B cell (primary cell): ENCODE data around the gene LPAR2. TPM values are rescaled to one million over a fixed set of nuclear protein-coding genes. Genes with fewer than 3 reads are reported as not detected.
"Not testable (repeated sequence)": the region's sequence is repeated elsewhere in the genome, so short reads cannot be mapped to it uniquely, and the experiment has no call there.

Source experiments
- ATAC-seq: fragments of 200-7000 bp; cut with Tn5 transposase; one replicate; pipeline ENCODE4 v1.10.0; 2021; ENCODE audit warnings: low read depth, mild to moderate bottlenecking, moderate number of reproducible peaks, moderate library complexity
- CTCF ChIA-PET: fragments of 350-600 bp; sonication (Branson Sonifier 250); formaldehyde crosslinking; loops from one replicate; lab custom pipeline; 2021; ENCODE audit warnings: antibody characterized with exemption, inconsistent platforms; lab: Charles Lee
- POLR2A ChIA-PET: fragments of 350-600 bp; sonication (Branson Sonifier 250); formaldehyde crosslinking; loops from one replicate; lab custom pipeline; 2021; ENCODE audit warnings: antibody characterized with exemption; lab: Charles Lee
- DNase-seq: peaks from one replicate; pipeline ENCODE4 v3.0.0; 2013
- H2AFZ ChIP-seq: 2 replicates; pipeline ENCODE4 v1.6.1; 2012; ENCODE audit warnings: mild to moderate bottlenecking, low read depth, low read length; ENCODE audit not compliant: insufficient read depth, poor library complexity, severe bottlenecking
- H3K27ac ChIP-seq, 2 donors: 1 replicate in 1 of 2; 2 replicates in 1 of 2; pipeline ENCODE4 v1.5.1; 2012 to 2013; ENCODE audit warnings: low read length in 2 of 2, mild to moderate bottlenecking in 2 of 2, moderate library complexity in 1 of 2
- H3K27me3 ChIP-seq, 4 experiments: fragments of 200-600 bp in 1 of 4; sonication (generic) in 1 of 4; replicated peaks in 1 of 4; 1 replicate in 2 of 4; 2 replicates in 2 of 4; pipeline versions ENCODE4 v1.6.1 to v1.7.0; 2013 to 2016; ENCODE audit warnings: low read length in 3 of 4, mild to moderate bottlenecking in 2 of 4, mixed read lengths in 1 of 4, moderate library complexity in 1 of 4; ENCODE audit not compliant: insufficient read depth in 4 of 4, control insufficient read depth in 3 of 4; ENCODE audit errors: control extremely low read depth in 1 of 4
- H3K36me3 ChIP-seq, 2 experiments: replicated peaks in 1 of 2; 1 replicate in 1 of 2; 2 replicates in 1 of 2; pipeline versions ENCODE4 v1.6.1 to v1.7.1; 2013; ENCODE audit warnings: low read length in 1 of 2; ENCODE audit not compliant: insufficient read depth in 2 of 2, control insufficient read depth in 1 of 2; ENCODE audit errors: control extremely low read depth in 1 of 2, extremely low read depth in 1 of 2
- H3K4me1 ChIP-seq, 2 donors: fragments of 200-600 bp in 1 of 2; sonication (generic) in 1 of 2; 1 replicate in 1 of 2; 2 replicates in 1 of 2; pipeline versions ENCODE4 v1.5.1 to v1.6.1; 2013 to 2017; ENCODE audit warnings: low read length in 2 of 2; ENCODE audit not compliant: control insufficient read depth in 2 of 2, insufficient read depth in 2 of 2
- H3K4me2 ChIP-seq: replicated peaks from 2 replicates; pipeline ENCODE3; 2012; ENCODE audit warnings: mild to moderate bottlenecking, low read depth, low read length; ENCODE audit not compliant: poor library complexity, severe bottlenecking
- H3K4me3 ChIP-seq, 5 experiments: fragments of 200-600 bp in 1 of 5; sonication (generic) in 1 of 5; 1 replicate in 3 of 5; 2 replicates in 2 of 5; pipeline versions ENCODE4 v1.5.1 to v1.7.0; 2011 to 2016; ENCODE audit warnings: low read length in 4 of 5, mild to moderate bottlenecking in 4 of 5, low read depth in 2 of 5, control low read depth in 1 of 5, moderate library complexity in 1 of 5; ENCODE audit not compliant: insufficient read depth in 1 of 5; ENCODE audit errors: control extremely low read depth in 1 of 5, extremely low read depth in 1 of 5
- H3K79me2 ChIP-seq: fragments of 200-600 bp; sonication (generic); one replicate; pipeline ENCODE4 v1.6.0; 2016; ENCODE audit warnings: low read length; ENCODE audit not compliant: control insufficient read depth, insufficient read depth
- H3K9ac ChIP-seq: fragments of 200-600 bp; sonication (generic); 2 replicates; pipeline ENCODE4 v1.6.1; 2017; ENCODE audit warnings: mild to moderate bottlenecking, low read length, moderate library complexity
- H3K9me3 ChIP-seq, 3 donors: one replicate each; pipeline versions ENCODE4 v1.6.1 to v1.7.1; 2013; ENCODE audit warnings: low read length in 2 of 3; ENCODE audit not compliant: control insufficient read depth in 2 of 3, insufficient read depth in 1 of 3; ENCODE audit errors: control extremely low read depth in 1 of 3
- H4K20me1 ChIP-seq: 2 replicates; pipeline ENCODE4 v1.6.0; 2012; ENCODE audit warnings: mild to moderate bottlenecking, low read length; ENCODE audit not compliant: insufficient read depth, control insufficient read depth, poor library complexity, severe bottlenecking
- H3K27ac Mint-ChIP-seq: one replicate; pipeline ENCODE4 v1.8.0; 2021; ENCODE audit warnings: mixed read lengths
- H3K27me3 Mint-ChIP-seq: one replicate; pipeline ENCODE4 v1.8.0; 2021; ENCODE audit warnings: mixed read lengths
- H3K4me1 Mint-ChIP-seq: one replicate; pipeline ENCODE4 v1.8.0; 2021; ENCODE audit warnings: mixed read lengths
- H3K4me3 Mint-ChIP-seq: one replicate; pipeline ENCODE4 v1.8.0; 2021; ENCODE audit warnings: mixed read lengths
- H3K9me3 Mint-ChIP-seq: one replicate; pipeline ENCODE4 v1.8.0; 2022; ENCODE audit warnings: mixed read lengths; ENCODE audit not compliant: insufficient read depth
- CTCF ChIP-seq: fragments of 200-600 bp; IDR thresholded peaks from one replicate; pipeline ENCODE4 v1.8.0; 2022; ENCODE audit warnings: antibody characterized with exemption, mild to moderate bottlenecking
- EZH2 ChIP-seq: IDR thresholded peaks from 2 replicates; pipeline ENCODE4 v1.6.1; 2012; ENCODE audit warnings: borderline replicate concordance, low read depth, mild to moderate bottlenecking, moderate library complexity, low read length; ENCODE audit not compliant: insufficient read depth, poor library complexity, severe bottlenecking
- WGBS: methylation state at CpG from one replicate; pipeline ENCODE4 v1.1.5; 2013; ENCODE audit warnings: missing lambda C conversion rate; ENCODE audit not compliant: insufficient coverage; 5-methylcytosine and 5-hydroxymethylcytosine counted together
- intact Hi-C: fragments of 100-400 bp; cut with micrococcal nuclease; formaldehyde crosslinking; loops from one replicate; pipeline ENCODE4 v1.10.0; 2022
- polyA plus RNA-seq: library from polyadenylated mRNA; depleted of rRNA; stranded (reverse); fragments of >200 nt; gene quantifications from 2 replicates; pipeline ENCODE4 v1.2.3, GENCODE V29; 2012
- total RNA-seq, 2 donors: library from RNA; stranded (reverse); fragments of 120-200 nt in 1 of 2; gene quantifications; 1 replicate in 1 of 2; 2 replicates in 1 of 2; pipeline versions ENCODE4 v1.2.3 to v1.2.4, GENCODE V29; 2013 to 2022

LPAR2 gene
- total and polyA plus RNA-seq, 2 donors (not counting 1 experiment from before 2014, with no cell fraction given): 27.1 to 37.2 TPM

GRCh38 chr19:19598728-19599451, 29.1 kb downstream of the LPAR2 start:
- H3K27me3 Mint-ChIP-seq, H3K9ac ChIP-seq, H3K27me3 ChIP-seq, H3K9me3 Mint-ChIP-seq, H4K20me1 ChIP-seq, H3K9me3 ChIP-seq, H3K36me3 ChIP-seq, H3K79me2 ChIP-seq: not testable (repeated sequence)
- peak overlapping the region; percentile 52 for H3K4me2 ChIP-seq
- ChIA-PET CTCF (interaction anchor here (1.2 kb wide), 1 partner anchor 38 kb away, joined by 5 read pairs; no protein-coding TSS in a partner anchor), POLR2A (interaction anchor here (0.6 kb wide), 2 partner anchors 35 to 118 kb away, joined by 4 to 6 read pairs; no protein-coding TSS in a partner anchor)
- intact Hi-C loops: loop anchor here (1.0 kb wide), 1 partner anchor 44 kb away; the partner anchor contains the start of gene GMIP
- peak overlapping the region; percentile 30 for H2AFZ ChIP-seq
- WGBS: 81% methylated on average over 12 of the region's 20 CpGs
- Mint-ChIP-seq H3K4me1 (peaks cover 40% of the 10 kb centered on the region), H3K4me3 (peak overlapping the region; percentile 79), H3K27ac (peak overlapping the region; percentile 91)
- ATAC-seq (peak; percentile 40), DNase-seq (peak; percentile 45)
- H3K4me3 ChIP-seq: peak overlapping the region in 2 of 5 experiments; percentile 0 to 2
- peak overlapping the region; percentile 48 to 79 for H3K27ac ChIP-seq
- H3K4me1 ChIP-seq: peaks cover 5 to 27% of the 10 kb centered on the region in 2 donors

- POLR2A ChIA-PET: interaction anchor here (0.6 kb wide), 1 partner anchor 20 kb away, joined by 4 read pairs; no protein-coding TSS in a partner anchor
- no peaks in the 10 kb centered on the region for H3K27me3 ChIP-seq
- 70% methylated on average over 4 of the region's 8 CpGs for WGBS
- DNase-seq (peak; percentile 76), ATAC-seq (peak; percentile 71)
- H3K79me2 ChIP-seq: no peaks in the 10 kb centered on the region
- H3K9me3 ChIP-seq: no peaks in the 10 kb centered on the region
- peak overlapping the region; percentile 91 for H3K27ac Mint-ChIP-seq
- peaks cover 5 to 27% of the 10 kb centered on the region in 2 donors for H3K4me1 ChIP-seq
- peak overlapping the region; percentile 51 for H2AFZ ChIP-seq
- peaks cover 40% of the 10 kb centered on the region for H3K4me1 Mint-ChIP-seq
- peak overlapping the region; percentile 27 for H3K9ac ChIP-seq
- H3K9me3 Mint-ChIP-seq: no peaks in the 10 kb centered on the region
- H4K20me1 ChIP-seq: no peaks in the 10 kb centered on the region
- TF ChIP-seq EZH2 (no peak), CTCF (no peak)
- no peaks in the 10 kb centered on the region for H3K27me3 Mint-ChIP-seq
- H3K4me3 ChIP-seq: peak overlapping the region in 1 of 5 experiments; percentile 15
- intact Hi-C loops: loop anchor here (1.0 kb wide), 1 partner anchor 45 kb away; the partner anchor contains the start of gene GMIP
- peak overlapping the region; percentile 76 for H3K4me3 Mint-ChIP-seq
- H3K27ac ChIP-seq: peak overlapping the region; percentile 48 to 79
- peak overlapping the region; percentile 52 for H3K4me2 ChIP-seq
- CTCF ChIA-PET: interaction anchor here (1.2 to 1.8 kb wide), 2 partner anchors 37 to 66 kb away, joined by 4 to 5 read pairs; no protein-coding TSS in a partner anchor
- no peaks in the 10 kb centered on the region for H3K36me3 ChIP-seq
Observed at GRCh38 chr19:19597809-19598306, 30.2 kb downstream of the LPAR2 start.
